GM21723 (cell line): ENCODE data around the gene RIMBP3B.
A peak's percentile ranks its signal among the peaks of the same experiment; 100 is the strongest.
"Not testable (repeated sequence)": the region's sequence is repeated elsewhere in the genome, so short reads cannot be mapped to it uniquely, and the experiment has no call there.

ENCODE experiments used
- ATAC-seq: cut with Tn5 transposase; IDR thresholded peaks from one replicate; pipeline ENCODE4 v1.9.1; 2021; ENCODE audit warnings: mild to moderate bottlenecking, moderate library complexity; ENCODE audit not compliant: unreplicated experiment

RIMBP3B gene

DNA sequence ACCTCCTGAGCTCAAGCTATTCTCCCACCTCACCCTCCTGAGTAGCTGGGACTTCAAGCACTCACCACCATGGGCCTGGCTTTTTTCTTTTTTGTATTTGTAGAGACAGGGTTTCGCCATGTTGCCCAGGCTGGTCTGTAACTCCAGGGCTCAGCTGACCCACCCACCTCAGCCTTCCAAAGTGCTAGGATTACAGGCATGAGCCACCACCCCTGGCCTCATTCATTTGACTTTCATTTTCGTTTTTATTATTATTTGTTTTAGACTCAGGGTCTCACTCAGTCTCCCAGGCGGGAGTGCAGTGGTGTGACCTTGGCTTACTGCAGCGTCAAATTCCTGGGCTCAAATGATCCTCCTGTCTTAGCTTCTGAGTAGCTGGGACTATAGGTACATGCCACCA is 24.2 kb downstream of the RIMBP3B start:
- not testable (repeated sequence) for ATAC-seq

DNA sequence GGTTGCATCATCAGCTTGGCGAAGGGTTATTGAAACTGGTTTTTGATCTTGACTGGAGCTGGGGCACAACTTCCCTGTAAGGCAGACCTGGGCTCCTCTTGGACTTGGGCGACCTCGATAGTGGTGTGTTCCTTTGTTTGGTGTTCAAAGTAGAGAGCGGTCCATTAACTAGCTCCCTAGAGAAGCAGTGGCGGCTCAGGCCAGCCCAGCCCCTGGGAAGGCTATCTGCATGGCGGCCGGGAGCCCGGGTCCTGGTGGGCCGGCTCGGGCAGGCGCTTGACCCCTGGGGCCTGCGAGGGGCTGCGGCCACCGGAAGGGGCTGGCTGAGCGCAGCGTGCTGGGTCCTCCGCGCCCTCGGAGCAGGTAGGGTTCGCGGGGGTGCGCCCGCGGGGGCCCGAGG is 32.8 kb downstream of the RIMBP3B start:
- not testable (repeated sequence) for ATAC-seq

DNA sequence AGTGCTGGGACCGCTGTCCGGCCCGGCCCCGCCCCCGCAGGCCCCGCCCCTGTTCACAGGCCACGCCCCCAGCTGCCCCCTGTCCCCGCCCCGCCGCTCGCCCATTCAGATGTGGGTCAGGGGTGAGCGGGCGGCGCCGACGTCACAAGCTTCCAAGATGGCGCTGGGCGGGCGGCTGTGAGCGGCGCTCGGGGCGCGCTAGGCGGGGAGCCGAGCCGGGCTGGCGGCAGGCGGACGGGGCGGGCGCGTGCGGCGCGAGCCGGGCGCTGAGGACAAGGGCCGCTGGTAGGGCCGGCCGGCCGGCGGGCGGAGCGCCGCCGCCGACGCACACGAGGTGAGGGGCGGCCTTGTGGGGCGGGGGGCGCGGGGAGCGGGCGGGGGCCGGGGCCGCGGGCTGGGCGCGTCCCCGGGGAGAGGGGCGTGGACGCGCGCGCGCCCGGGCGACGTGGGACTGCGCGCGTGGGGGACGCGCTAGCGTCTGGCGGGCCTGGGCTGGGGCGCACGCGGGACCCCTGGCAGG is 33.7 kb downstream of the RIMBP3B start, which contains the start of gene HIC2:
HIC2 (plus strand) TSS at position 145 of the 520 bp plus-strand sequence. CDS start 25,461 bp downstream, outside the sequence.
- peak; percentile 79 for ATAC-seq

DNA sequence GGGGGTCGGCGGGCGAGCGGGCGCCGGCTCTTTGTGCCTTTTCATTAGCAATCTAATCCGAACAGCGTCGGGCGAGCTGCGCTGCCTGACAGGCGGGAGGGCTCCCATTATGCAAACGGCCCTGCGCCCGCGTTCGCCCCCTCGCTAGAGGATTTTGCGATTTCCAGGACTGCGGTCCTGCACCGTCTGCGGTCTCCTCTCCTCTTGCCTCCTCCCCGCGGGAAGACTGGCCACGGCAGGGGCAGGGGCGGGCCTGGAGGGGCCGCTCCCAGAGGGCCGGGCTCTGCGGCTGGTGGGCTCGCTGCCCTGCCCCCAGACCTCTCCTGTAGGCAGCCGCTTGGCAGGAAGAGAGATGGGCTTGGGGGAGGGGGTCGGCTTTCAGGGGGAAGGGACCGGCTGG is 34.3 kb downstream of the RIMBP3B start:
- peak; percentile 9 for ATAC-seq

DNA sequence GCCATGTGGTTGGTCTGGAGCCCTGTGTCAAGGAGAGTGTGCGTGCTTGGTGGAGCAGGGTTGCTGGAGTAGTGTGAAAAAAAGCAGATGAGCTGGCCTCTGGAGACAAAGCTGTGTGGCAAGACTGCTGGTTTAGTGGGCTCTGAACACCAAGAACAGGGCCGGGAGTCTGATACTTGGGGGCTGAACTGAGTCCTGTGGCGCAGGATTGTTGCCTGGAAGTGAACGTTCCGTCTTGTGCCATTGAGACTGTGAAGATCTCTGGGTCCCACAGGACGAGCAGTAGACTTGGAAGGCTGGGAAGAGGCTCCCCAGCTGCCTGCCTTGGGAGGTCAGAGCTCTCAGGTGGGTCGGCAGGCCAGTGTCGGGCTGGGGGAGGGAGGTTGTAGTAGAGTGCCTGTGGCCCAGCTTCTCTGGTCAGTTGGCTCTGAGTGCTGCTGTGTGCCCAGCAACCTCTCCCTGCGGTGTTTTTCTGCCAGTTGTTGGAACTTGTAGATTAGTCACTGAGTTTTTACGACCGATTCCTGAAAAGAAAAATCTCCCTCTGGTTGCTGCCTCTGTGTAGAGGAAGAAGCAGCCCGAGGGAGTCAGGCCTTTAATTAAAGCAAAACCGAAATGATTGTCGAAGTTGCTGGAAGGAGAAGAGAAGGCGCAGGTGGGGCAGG is 35.6 kb downstream of the RIMBP3B start:
- ATAC-seq: not testable (repeated sequence)

DNA sequence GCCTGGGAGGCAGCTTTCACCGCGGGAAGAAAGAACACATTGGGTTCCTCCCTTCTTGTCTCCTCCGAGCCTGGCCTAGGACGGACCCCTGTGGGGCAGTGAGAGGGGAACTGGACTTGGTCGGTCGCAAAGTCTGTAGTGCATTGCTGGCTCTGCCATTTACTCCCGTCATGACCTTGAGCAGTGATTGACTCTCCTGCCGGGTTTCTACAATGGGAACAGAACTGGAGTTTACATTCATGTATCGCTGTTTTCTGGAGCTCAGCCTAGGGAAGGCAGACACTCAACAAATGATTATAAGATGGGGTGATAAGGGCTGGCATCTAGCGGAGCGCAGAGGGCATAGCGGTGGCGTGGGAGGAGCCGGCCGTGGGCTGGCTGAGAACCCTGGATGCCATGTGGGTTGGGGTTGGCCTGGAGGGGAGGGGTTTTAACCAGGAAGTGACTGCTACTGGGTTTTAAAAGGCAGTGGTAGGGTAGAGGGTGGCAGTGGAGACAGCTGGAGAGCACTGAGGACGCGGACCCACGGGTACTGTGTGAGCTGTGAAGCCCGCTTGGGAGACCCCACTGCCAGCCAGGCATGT is 36.7 kb downstream of the RIMBP3B start:
- not testable (repeated sequence) for ATAC-seq

DNA sequence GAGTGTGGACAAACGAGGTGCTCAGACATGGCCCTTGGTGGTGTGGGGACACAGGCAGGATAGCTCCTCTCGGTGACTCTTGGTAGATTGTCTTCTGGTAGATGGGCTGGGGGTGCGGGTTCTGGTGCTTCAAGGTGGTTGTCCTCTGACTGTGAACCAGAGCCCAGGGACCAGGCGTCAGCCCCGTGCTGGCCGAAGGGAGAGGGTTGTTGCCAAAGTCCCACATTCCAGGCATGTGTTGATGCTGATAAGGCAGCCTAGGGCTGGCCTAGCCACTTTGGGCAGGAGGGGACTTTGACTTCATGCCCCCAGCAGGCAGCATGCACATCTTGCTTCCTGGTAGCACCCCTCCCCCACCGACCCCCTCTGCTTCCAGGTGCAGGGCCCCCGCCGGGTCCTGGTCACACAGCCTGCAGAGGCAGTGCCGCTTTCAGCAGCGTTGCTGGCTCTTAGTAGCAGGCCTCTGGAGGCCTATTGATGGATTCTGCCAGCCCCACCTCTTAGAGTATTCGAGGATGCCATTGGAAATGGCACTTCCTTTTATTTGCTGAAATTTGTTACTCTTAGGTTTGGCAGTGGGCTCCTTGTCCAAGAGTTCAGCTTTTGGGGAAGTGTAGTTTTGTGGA is 40.6 kb downstream of the RIMBP3B start:
- ATAC-seq: not testable (repeated sequence)

DNA sequence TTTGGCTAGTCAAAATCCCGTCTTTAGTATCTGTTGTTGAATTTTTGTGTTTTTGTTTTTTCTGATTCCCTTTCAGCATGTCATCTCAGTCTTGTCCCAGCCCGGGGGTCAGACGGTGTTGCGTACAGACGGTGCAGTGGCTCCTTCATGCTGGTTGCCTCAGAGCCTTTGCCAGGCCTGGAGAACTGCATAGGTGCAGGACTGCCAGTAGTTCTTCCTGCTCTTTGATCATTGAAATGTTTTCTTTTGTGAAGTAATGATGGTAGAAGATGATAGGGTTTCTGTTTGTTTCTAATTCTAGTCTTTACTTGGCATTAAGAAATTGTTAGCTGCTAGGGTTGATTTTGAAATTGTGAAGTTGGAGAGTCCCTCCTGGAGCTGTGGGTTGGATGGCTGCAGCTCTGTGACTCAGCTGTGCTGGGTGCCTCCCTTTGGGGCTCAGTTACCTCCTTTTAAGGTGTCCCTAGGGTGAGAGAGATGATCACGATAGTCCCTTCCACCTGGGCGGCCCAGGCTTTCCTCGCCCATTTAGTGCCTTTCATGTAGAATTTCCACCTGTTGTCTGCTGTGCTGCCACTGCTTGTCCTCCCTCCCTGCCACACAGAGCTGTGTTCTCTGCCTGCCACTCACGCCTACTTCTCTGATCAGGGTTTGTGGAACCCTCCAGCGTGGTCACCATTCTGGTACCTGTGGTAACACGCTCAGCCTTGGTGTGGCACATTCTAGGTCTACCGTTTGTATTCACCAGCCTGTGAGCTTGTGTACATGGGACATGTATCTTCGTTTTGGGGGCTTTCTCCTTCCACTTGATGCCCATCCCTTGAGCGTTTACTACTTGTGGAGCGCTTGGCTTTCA is 51.1 kb downstream of the RIMBP3B start:
- not testable (repeated sequence) for ATAC-seq

DNA sequence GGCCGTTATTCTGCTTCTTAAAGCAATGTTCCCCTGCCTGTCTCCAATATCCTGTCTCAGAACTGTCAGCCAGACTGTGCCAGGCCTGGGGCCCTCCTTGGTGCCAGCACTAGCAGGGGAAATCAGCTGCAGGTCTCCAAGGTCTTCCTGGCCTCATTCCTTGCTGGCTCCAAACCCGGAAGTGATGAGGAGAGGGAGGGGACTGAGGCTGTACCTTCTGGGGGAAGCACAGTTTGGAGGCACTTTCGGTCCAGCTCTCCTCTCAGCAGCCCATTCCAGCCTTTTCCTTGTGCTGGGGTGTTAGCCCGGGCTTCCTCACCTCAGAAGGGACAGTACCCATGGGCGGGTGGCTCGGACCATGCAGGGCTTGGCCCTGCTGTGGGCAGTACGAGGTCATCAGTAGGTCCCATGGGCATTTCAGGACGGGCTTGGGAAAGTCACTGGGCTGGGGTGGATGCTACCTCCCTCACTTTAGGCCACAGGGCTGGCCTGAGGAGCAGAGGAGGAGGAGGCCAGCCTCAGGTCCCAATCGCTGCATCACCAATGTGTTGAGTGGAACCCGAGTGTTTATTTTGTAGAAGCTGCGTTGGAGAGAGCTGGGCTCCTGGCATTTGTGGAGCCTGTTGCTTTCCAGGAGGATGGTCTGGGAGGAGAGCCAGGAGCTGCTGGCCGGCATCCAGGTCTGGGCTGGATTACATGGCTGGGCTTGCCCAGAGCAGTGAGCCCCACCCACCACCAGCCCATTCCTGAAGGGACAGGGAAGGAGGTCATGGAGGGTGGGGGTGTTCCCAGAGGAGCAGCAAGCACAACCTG is 52.7 kb downstream of the RIMBP3B start:
- not testable (repeated sequence) for ATAC-seq

DNA sequence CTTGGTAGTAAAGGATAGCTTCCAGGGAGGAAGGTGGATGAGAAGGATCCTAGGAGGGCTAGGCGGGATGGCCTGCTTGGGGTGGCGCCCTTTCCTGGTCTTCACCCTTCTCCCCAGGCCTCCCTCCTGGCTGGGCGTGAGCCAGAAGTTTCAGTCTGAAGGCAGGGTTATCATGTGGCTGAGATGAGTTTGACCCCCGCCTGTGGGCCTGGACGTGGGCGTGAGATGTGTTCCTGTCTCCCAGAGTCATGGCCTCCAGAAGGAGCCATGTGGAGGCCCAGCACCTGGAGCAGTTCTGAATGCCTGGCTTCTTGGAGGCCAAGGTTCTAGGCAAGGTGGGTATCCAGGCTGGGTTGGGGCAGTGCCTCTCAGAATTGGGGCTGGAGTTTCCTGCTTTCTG is 54.5 kb downstream of the RIMBP3B start:
- ATAC-seq: not testable (repeated sequence)
